AG09309 (cell line): ENCODE data around the gene RXRA.

Source experiments
- DNase-seq: peaks from one replicate; pipeline ENCODE4 v3.0.0-alpha.2; 2010; ENCODE audit warnings: low read depth
- H3K4me3 ChIP-seq: 2 replicates; pipeline ENCODE4 v1.5.1; 2011; ENCODE audit warnings: mild to moderate bottlenecking, low read depth, low read length, moderate library complexity; ENCODE audit not compliant: control insufficient read depth
- CTCF ChIP-seq: IDR thresholded peaks from 2 replicates; pipeline ENCODE4 v1.5.1; 2011; ENCODE audit warnings: mild to moderate bottlenecking, low read depth, low read length, inconsistent platforms; ENCODE audit not compliant: insufficient read depth, control insufficient read depth; ENCODE audit errors: missing control alignments

Gene RXRA

GRCh38 chr9:134339183-134339806 is 13.0 kb downstream of the RXRA start:
- H3K4me3 ChIP-seq = no peak overlapping the region
- TF ChIP-seq CTCF = no peak
- DNase-seq = no peak

GRCh38 chr9:134340475-134341160 is 14.4 kb downstream of the RXRA start:
- no peak for TF ChIP-seq CTCF
- no peak overlapping the region for H3K4me3 ChIP-seq
- no peak for DNase-seq

- no peak for TF ChIP-seq CTCF
- no peak overlapping the region for H3K4me3 ChIP-seq
- no peak for DNase-seq
These were observed 15.1 kb downstream of the RXRA start for GRCh38 chr9:134341306-134341705.

- no peak for DNase-seq
- H3K4me3 ChIP-seq = no peak overlapping the region
- TF ChIP-seq CTCF = no peak
These were observed 15.9 kb downstream of the RXRA start for GRCh38 chr9:134341929-134342745.

- no peak for TF ChIP-seq CTCF
These were observed 16.5 kb downstream of the RXRA start for GRCh38 chr9:134342746-134343115.

GRCh38 chr9:134343637-134344036 is 17.4 kb downstream of the RXRA start:
- H3K4me3 ChIP-seq = no peak overlapping the region
- TF ChIP-seq CTCF = no peak
- DNase-seq = no peak

More at GRCh38 chr9:134342746-134343115, 16.5 kb downstream of the RXRA start:
- H3K4me3 ChIP-seq = no peak overlapping the region
- DNase-seq = no peak
